Stimulated activated CD4-positive, alpha-beta T cell treated with anti-CD3 and anti-CD28 coated beads, Interleukin-15, amount 100 ng/mL, for 48 hours (primary cell): ENCODE measurements around the gene E2F1.

Source experiments
- DNase-seq, 2 donors: peaks; one replicate each; pipeline ENCODE4 v3.0.0-alpha.2; 2020; ENCODE audit warnings: low read depth in 2 of 2

E2F1 gene, protein sequence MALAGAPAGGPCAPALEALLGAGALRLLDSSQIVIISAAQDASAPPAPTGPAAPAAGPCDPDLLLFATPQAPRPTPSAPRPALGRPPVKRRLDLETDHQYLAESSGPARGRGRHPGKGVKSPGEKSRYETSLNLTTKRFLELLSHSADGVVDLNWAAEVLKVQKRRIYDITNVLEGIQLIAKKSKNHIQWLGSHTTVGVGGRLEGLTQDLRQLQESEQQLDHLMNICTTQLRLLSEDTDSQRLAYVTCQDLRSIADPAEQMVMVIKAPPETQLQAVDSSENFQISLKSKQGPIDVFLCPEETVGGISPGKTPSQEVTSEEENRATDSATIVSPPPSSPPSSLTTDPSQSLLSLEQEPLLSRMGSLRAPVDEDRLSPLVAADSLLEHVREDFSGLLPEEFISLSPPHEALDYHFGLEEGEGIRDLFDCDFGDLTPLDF

DNA sequence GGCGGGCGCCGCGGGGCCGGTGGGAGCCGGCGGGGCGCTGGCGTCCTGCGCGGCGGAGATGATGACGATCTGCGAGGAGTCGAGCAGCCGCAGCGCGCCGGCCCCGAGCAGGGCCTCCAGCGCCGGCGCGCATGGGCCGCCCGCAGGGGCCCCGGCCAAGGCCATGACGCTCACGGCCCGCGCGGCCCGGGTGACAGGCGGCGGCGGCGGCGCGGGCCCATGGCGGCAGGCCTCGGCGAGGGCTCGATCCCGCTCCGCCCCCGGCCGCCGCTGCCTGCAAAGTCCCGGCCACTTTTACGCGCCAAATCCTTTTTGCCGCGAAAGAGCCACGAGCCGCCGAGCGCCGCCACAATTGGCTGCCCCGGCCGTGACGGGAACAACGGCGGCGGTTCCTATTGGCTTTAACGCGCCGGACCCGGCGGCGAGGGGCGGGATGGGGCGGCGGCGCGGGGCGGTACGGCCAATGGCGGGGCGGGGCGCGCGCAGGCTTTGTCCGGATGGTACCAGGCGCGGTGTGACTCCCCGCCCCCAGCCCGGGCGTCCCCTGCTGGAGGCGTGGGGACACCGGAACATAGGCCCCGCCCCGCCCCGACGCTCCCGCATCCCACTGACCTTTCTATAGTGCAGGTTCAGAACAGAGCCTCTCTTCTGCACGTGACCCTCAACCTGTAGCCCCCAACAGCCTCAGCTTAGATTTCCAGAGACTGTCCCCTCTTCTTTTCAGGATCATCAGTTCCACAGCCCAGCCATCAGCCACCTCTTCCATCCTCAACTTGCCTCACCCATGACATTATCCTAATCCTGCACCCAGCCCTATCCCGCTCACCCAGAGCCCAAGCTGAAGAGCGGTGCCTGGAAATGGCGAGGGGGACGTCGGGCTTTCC lies at the start of gene E2F1:
Gene E2F1 (minus strand): TSS at position 286 of the 884 bp plus-strand sequence. CDS start 121 bp downstream, at position 165.
- peak; percentile 91 to 98 for DNase-seq

DNA sequence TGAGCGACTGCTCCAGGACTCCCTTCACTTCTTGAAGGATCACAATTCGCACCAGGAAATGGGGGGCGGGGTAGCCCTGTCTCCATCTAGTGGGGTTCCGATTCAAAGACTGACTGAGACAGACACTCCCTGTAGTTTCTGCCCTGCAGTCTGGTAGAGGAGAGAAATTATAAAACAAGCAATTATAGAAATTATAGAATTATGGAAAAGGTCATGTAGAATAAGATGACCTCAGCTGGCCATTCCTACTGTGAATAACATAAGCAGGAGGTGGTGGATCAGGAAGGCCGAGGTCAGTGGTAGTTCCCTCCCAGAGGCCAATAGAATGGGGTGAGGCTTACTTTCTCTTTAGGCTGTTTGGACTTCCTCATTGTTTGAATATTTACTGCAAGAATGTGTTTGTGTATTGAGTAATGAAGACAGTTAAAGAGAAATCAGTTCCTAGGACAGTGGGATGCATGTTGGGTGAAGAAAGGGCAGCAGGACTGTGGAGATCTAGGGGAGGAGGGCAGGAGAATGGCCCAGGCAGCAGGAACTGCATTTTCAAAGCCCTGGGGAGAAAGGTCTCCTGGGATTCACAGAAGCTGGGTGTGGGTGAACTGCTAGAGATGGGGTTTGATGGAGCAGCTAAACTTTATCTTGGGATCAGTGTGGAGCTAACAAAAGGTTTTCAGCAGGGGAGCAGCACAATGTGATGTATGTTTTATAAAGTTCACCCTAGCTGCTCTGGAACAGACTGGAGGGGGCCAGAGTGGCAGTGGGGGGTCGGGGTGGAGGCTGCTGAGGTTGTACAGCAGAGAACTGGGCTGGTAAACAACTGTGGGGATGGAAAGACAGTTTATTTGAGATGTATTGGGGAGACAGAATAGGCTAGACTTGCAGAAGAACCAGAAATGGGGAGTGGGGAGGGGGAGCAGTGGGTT lies 47.7 kb upstream of the E2F1 start:
- DNase-seq, result no peak

DNA sequence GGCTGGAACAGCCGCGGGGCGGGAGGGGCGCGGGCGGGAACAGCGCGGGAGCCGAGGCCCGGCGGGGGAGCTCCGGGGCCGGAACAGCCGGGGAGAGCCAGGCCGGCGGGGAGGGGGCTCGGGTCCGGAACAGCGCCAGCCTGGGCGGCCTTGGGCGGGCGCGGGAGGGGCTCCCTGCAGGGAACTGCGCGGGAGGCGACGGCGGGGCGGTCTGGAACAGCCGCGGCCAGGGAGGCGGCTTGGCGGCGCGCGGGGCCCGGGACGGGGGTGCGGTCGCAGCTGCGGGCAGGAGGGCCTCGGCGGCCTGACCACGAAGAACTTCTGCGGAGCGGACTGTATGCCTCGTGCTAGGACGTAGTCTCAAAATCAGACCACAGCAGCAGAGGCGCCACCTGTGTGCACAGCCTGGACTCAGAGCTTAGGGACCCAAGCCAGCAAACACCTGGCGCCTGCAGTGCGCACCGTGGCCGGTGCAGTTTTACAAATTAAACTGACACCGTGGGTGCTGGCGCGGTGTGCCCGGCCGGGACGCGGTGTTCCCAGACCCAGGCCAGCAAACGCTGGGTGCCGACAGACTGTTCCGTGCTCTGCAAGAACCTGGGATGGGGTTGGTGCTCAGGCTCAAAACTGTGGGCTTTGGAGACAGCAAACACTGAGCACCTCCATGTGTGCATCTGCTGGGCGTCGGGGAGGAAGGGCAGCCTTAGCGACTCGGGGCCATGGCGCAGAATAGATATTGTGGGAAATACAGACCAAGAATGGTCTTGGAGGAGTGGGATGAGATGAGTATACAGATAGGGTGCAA lies 46.2 kb upstream of the E2F1 start:
- DNase-seq, result peak; percentile 59 to 70

DNA sequence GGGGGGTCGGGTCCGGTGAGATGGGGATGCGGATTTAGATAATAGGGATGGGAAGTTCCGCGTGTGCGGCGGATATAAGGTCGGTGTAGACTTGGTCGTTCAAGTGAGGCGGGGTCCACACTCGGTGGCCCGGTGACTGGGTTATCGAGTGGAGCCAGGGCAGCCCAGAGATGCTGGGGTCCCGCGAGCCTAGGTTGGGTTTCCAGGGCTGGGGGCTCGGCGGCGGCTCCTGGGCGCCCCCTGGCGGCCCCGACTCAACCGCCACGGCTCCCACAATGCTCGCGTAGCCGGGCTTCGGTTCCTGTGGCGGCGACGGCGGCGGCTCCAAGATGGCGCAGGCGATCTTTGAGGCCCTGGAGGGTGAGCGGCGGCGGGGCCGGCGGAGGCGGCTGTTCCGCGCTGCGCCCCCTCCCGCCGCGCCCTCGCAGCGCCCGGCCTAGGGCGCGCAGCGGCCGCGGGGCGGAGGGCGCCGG lies 45.5 kb upstream of the E2F1 start, which contains the start of gene ZNF341:
Gene ZNF341 (plus strand): TSS at position 304 of the 473 bp plus-strand sequence. CDS start 26 bp downstream, at position 330.
- DNase-seq, result peak; percentile 82 to 83

DNA sequence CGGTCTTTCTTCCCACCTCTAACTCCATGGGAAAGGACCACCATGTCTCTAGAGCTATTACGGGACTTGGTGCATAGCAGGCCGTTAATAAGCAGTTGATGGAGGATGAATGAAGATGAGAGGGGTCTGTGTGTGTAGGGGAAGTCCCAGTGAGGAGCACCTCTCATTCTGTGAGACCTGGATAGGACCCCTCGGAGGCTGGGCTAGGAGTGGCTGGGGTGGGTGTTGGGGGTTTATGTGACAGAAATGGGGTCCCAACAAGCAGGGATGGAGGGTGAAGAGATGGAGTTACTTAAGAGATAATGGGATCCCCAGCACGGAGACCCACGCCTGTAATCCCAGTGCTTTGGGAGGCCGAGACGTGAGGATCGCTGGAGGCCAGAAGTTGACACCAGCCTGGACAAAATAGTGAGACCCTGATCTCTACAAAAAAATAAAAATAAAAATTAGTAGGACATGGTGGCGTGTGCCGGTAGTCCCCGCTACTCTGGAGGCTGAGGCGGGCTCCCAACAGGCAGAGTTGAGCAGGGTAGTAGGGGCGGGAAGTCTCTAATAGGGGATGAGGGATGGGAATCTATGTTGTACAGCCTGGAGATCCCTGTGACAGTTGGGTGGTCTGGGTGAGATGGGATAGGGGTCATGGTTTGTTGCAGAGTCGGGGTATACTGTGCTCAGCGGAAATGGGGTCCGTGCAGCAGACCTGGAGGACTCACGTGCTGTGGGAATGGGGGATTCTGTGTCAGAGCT lies 44.9 kb upstream of the E2F1 start:
- DNase-seq, result no peak

DNA sequence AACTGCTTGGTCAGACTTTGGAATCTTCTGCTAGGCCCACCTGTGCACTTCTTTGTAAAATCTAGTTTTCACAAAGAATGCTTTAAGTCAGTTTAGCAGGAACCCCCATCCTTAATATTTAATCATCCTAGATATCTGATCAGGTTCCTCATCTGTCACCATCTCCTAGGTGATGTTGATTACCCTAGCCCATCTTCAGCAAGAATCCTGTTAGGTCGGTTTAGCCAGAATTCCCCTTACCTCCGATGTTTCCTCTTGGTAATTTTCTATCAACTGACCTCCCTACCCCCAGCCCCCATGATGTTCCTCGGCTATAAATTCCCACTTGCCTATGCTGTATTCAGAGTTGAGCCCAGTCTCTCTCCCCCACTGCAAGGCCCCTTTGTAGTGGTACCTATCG lies 42.9 kb upstream of the E2F1 start:
- no peak for DNase-seq

DNA sequence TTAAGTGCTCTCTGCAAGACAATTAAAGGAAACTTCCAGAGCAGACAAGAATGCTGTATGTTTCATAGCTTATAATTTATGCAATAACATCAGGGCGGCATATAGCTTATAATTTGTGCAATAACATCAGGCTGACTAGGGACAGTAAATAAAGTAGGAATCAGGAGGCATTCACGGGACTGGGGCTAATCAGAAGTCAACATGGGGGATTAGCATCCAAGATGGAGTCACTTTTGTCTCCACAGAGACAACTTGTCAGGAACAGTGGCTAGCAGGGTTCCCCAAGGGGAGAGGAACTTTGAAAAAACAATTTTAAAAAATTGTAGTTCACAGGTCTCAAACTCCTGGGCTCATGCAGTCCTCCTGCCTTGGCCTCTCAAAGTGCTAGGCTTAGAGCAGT lies 42.3 kb upstream of the E2F1 start:
- DNase-seq, result no peak

DNA sequence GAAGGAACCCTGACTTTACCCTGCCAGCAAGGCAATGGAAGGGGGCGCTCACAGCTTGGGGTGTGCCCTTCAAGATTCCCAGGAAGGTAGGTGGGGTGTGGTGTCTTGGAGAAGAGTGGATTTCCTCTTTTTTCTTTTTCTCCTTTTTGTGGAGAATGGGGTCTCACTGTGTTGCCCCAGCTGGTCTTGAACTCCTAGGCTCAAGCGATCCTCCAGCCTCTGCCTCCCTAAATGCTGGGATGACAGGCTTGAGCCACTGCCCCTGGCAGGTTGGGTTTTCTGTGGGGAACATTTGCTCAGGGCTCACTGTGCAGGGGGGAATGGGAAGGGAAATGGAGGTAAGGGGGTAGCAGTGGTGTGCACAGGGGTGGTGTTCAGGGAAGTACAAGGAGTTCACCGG lies 41.6 kb upstream of the E2F1 start:
- DNase-seq, result no peak

DNA sequence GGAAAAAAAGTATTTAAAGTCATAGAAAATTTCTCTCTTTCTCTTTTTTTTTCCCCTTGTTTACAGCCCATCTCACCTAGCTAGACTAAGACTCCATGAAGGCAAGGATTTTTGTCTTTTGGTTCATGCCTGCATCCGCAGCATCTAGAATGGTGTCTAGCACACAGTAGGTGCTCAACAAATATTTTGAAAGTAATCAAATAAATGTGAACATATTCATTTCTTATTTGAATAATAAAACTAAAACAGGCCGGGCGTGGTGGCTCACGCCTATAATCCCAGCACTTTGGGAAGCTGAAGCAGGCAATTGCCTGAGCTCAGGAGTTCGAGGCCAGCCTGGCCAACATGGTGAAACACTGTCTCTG lies 40.9 kb upstream of the E2F1 start:
- DNase-seq, result no peak

DNA sequence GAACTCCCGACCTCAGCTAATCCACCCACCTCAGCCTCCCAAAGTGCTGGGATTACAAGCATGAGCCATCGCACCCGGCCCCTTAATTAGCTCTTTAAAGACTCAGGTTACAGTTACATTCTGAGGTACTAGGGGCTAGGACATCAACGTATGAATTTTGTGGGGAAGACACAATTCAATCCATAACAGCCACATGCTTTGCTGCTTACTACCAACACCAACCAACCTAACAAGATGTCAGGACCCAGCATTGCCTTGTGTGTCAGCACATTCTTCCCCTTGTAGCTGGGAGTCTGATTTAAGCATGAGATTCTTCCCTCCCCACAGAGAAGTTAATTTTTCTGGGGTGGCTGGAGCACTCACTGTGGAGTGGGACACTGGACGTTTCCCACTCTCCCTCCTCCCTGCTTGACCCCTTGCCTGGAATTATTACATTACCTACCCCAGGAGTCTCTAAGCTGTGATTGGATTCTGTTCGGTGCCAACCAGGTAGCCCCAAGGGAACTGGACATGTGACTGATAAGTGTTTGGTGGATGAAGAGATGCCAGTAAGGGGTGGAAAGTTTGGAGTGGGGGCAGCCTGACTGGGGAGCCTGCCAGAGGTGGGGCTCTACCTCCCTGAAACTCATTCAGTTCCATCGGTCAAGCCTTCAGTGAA lies 39.6 kb upstream of the E2F1 start:
- DNase-seq, result no peak

DNA sequence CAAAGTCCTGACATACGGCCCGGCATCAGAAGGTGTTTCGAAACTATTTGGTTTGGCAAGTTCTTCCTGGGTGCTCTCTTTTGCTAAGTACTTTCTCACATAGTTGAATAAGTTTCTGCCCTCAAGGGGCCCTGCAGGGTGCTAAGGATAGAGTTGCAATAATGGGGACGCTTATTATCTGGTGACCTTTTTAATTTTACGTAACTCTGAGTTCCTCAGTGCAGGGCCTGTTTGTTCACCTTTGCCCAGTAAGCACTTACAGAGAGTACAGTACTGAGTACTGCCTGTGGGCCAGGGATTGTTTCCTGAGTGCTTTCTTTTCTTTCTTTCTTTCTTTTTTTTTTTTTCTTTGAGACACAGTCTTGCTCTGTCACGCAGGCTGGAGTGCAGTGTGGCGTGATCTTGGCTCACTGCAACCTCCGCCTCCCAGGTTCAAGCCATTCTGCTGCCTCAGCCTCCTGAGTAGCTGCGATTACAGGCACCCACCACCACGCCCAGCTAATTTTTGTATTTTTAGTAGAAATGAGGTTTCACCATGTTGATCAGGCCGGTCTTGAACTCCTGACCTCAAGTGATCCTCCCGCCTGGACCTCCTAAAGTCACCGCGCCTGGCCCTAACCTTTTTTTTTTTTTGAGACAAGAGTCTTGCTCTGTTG lies 38.4 kb upstream of the E2F1 start:
- DNase-seq, result no peak

DNA sequence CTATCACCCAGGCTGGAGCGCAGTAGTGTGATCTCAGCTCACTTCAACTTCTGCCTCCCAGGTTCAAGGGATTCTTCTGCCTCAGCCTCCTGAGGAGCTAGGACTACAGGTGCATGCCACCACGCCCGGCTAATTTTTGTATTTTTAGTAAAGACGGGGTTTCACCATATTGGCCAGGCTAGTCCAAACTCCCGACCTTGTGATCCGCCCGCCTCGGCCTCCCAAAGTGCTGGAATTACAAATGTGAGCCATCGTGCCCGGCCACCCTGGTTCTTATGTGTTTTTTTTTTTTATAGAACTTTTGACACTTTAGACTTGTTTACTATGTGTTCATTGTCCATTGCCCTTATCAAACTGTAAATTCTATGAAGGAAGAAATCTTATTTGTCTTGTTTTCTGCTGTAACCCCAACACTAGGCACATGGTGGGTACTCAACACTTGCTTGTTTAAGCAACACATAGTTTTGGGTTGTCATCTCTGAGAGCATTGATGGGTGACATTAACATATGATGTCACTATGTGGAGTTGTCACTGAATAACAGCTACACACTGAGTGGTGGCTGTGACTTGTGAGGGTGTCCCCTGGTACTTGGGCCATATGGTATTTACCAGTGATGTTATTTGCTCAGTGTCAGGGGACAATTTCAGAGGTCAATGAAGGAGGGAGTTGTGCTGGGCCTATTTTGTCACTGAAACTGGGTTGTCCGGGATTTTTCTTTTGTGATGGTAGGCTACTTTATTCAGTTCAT lies 35.4 kb upstream of the E2F1 start:
- DNase-seq, result no peak

DNA sequence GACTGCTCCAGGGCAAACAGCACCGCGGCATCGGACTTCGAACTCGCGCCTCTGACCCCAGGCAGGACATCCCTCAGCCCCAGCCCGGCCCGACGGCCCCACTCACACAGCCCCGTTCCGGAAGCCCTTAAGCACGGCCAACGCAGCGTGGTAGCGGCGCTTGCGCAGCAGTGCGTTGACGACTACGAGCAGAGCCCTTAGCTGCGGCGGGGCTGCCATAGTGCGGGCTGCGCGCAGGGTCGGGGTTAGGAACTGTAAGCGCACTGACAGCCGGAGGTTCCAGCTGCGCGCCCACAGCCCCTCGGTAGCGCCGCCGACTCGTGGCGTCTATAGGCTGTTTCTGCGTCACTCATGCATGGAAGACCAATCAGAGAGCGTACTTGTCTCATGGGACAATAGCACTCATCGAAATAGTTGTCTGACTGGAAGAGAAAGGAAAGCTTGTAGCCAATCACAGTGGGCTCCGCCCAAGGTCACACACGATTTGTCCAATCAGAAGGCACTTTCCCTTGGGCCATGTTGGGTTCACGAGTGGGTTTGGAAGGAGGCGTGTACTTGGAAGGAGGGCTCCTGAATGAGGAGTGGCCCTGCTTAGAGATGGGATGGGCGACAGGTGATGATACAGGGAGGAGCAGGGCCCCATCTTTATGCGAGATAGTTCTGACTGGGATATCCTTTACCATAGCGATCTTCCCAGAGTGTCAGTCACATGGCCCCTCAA lies 34.0 kb upstream of the E2F1 start, which contains the start of gene PXMP4:
Gene PXMP4 (minus strand): TSS at position 322 of the 721 bp plus-strand sequence. CDS start 103 bp downstream, at position 219.
- peak; percentile 79 to 84 for DNase-seq

DNA sequence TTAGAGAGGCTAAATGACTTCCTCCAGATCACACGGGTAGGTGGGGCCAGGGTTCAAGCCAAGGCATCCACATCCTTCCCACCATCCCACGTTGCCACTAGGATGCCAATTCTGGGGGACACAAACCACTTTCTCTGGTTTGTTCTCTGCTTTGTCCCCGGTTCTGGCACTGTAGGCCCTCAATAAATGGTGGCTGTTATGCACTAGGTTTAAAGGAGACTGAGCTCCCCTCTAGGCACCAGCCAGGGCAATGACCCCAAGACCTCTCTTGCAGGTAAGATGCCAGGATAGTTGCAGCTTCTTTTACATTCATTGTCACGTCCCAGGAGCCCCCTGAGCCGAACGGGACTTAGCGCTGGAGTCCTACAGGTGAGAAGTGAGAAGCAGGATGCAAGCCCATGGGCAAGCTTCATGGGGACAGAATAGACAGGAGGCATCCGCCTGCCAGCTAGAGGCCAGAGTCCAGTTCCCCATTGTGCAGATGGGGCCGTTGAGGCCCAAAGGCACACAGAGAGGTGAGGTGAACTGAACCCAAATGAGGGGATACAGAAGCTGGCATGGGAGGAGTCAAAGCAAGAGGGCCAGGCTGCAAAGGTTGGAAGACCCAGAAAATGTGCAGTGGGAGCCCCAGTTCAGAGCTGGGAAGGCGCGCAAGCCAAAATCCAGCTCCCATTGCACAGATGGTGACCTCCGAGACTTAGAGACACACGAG lies 33.2 kb upstream of the E2F1 start:
- DNase-seq, result no peak

DNA sequence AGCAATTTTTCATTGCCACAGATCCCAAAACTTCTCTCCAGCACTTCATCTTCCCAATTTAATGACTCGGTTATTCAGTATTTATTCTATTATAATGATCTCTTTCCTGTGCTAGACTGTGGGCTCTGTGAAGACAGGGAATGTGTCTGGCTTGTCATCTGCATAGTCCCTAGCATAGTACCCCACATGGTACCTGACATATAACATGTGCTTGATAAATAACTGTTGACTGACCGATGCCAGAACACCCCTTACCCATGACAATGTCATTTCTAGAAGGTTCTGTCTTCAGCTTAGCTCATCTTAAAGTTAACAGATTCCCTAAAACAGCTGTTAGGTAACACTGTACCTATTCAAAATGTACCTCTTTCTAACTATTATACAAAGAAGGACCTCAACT lies 30.3 kb upstream of the E2F1 start:
- no peak for DNase-seq

DNA sequence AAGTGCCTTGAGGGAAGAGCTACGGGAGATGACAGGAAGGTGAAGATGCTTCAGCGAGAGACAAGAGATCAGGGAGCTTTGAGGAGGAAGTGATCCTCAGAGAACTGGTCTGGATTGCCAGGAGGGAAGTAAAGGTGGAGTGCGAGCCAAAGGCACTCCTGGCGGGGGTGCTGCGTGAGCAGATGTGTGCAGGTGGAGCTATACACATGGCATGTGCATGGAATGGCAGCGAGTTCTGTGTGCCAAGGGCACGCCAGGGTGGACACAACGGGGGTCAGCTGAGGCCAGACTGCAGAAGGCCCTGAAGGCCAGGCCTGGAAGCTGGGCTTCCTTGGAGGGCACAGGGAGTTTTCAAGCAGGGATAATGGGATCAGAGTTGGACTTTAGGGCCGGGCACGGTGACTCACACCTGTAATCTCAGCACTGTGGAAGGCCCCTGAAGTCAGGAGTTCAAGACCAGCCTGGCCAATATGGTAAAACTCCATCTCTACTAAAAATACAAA lies 27.7 kb upstream of the E2F1 start:
- DNase-seq, result no peak

DNA sequence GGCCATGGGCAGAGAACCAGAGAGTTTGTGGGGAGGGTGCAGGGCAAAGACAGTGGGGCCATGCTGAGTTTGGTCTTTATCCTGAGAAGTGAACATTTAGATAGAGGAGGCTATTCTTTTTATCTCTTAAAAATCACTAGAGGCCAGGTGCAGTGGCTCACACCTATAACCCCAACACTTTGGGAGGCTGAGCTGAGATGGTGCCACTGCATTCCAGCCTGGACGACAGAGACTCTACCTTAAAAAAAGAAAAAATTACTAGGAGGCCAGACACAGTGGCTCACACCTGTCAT lies 25.2 kb upstream of the E2F1 start:
- no peak for DNase-seq
